ELF-1 (cell line): ENCODE results near the gene HEXD.
"Not testable (repeated sequence)": the region's sequence is repeated elsewhere in the genome, so short reads cannot be mapped to it uniquely, and the experiment has no call there.

ENCODE experiments used
- DNase-seq: peaks from one replicate; pipeline ENCODE4 v3.0.0-alpha.2; 2016; ENCODE audit warnings: low read depth, low spot score

Gene HEXD

DNA sequence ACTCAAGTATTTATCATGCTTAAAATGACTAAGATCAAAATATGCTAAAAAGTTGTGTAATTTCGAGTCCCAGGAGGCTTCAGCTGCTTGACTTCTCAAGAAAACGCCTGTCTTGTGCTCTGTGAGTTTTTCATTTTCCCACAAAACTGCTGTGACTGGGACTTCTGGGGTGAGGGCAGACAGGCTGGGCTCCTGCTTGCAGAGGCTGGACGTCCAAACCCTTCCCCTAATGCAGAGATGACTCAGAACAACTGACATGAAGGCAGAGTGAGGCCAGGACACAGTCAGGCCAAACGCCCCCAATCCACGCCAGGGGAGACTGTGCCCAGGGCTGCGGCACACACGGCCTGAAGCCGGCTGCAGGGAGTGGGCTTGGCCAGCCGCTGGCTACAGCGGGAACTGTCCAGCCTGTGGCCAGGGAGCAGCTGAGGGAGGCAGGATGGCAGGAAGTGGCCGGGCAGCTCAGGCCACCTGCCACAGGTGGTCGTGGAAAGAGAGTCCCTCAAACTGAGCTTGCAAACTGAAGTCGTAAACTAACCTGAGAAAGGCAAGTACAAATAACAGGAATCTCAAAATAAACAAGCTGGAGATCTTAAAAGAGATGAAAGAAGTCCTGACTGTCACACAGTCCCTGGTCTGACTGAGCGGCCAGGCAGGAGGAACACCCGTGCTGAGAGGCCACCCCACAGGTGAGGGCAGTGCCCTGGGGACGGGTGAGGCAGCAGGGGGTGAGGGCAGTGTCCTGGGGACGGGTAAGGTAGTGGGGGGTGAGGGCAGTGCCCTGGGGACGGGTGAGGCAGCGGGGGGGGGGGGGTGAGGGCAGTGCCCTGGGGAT, 21.3 kb upstream of the HEXD start:
- no peak for DNase-seq

- DNase-seq, result no peak
These were observed 20.5 kb upstream of the HEXD start for GRCh38 chr17:82397449-82398335.

DNA sequence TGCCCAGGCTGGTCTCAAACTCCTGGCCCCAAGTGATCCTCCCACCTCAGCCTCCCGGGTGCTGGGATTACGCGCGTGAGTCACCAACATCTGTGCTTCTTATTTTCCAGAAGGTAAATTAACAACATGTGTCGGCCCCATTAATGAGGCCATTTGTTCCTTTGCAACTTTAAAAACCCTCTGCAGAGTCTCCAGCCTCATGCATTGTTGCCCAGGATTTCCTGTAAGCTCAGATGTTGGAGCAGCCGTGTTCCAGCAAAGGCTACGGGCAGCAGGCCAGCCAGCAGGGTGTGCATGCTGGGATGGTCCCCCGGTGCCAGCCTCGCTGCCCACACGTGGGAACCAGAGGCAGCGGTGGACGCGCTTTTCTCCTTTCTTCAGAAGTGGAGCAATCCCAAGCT, 19.1 kb upstream of the HEXD start:
- DNase-seq, result no peak

DNA sequence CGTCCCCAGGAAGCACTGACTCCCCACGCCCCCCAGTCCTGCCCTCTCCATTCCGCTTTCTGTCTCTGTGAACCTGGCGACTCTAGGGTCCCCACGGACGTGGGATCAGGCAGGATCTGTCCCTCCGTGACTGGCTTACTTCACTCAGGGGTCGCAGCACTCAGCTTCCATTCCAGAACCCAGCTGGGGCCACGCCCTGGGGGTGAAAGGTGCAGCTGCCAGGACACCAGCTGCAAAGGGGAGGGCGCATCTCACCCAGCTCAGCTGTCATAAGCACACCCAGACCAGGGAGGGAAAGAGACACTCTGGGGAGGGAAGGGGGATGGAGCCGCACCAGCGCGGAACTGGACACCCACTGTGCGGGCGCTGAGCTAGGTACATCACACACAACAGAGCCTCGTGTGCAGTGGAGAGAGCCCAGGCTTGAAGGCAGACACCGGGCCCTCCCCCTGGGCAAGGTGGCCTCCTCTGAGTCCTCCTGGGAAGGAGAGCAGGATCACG, 18.5 kb upstream of the HEXD start:
- DNase-seq, result peak; percentile 32

GRCh38 chr17:82400206-82400605, 17.9 kb upstream of the HEXD start:
- no peak for DNase-seq

DNA sequence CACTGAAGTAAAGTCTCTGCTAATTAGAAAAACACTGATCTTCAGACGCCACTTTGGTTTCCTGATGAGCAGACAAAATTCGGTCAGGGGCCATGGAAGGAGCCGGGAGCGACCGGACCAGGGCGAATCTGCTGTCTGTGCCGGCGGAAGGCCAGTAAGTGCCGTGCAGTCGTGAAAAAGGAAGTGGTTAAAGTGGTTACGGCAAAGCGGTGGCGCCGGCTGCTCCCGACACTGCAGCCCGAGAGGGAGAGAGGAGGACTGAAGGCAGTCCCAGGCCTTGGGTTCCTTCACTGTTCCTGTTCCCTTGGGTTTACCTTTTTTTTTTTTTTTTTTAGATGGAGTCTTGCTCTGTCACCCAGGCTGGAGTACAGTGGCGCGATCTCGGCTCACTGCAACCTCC, 17.3 kb upstream of the HEXD start:
- DNase-seq, result no peak

GRCh38 chr17:82402865-82403264, 15.3 kb upstream of the HEXD start:
- DNase-seq, result no peak

DNA sequence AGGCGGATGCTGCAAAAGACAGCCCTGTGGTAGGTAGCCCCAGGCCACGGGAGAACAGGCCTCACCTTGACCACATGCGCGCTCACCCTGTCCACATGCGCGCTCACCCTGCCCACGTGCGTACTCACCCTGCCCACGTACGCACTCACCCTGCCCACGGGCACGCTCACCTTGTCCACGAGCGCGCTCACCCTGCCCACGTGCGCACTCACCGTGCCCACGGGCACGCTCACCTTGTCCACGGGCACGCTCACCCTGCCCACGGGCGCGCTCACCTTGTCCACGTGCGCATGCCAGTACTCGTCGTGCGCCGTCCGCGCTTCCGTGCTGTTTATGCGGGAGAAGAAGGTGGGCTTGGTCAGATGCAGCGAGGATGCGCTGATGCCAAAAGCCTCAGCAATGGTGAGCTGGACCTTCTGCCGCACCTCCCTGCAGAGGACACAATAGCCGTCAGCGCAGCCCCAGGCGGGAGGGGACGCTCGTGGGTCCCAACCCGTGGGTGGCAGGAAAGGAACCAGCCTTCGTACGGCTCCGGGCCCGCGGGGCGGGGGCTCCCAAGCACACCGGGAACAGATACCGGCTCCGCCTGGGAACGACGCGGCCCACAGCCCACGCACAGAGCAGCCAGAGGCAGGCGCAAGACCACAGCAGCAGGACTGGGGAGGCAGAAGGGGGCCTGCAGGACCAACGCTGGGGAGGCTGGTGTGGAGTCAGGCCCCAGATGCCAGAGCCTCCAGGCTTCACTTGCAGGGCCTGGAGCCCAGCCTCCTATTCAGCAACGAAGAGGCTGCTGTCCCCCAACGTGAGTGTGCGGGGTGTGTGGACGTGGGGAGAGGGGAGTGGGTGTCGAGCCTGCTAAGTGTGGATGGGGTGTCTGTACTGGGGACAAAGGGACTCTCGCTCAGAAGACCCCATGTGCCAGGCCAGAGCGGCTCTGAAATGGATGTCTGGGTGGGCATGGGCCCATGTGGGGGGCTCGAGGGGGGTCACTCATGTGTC, 14.2 kb upstream of the HEXD start:
- no peak for DNase-seq

DNA sequence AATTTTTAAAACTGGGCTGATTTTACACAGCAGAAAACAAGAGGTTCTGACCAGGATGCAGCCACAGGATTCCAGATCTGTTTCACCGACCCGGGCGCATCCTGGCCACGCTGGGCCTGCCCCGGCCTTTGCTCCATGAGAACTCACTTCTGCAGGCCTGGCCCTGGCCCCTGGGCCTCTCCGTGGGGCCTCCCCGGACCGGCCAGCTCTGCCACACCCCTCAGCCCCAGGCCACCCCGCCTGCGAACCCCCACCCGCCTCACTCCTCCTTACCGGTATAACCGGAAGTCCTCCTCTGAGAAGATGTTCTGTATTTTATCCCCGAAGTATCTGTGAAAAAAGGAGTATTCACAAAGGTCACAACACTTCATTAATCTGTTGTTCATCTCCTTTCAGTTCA, 13.1 kb upstream of the HEXD start:
- no peak for DNase-seq

GRCh38 chr17:82406131-82406671, 11.9 kb upstream of the HEXD start:
- DNase-seq, result no peak

DNA sequence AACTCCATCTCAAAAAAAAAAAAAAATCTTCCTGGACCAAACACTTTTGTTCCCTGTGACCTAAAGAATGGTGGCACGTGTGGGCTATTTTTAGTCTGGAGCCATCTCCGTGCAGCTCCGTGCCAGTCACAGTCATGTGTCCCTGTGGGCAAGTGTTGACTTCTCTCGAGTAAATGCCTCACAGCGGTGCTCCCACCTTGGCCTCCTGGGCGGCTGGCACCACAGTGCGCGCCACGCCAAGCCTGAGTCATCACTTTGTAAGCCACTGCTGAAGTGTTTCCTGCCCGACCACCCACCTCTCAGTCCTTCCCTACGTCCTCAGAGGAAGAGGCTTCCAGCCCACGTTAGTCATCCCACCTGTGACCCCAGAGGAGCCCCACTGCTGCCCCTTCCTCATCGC, 10.9 kb upstream of the HEXD start:
- no peak for DNase-seq

GRCh38 chr17:82408288-82408937, 9.7 kb upstream of the HEXD start:
- DNase-seq, result no peak

GRCh38 chr17:82408938-82409318, 9.2 kb upstream of the HEXD start:
- DNase-seq, result no peak

DNA sequence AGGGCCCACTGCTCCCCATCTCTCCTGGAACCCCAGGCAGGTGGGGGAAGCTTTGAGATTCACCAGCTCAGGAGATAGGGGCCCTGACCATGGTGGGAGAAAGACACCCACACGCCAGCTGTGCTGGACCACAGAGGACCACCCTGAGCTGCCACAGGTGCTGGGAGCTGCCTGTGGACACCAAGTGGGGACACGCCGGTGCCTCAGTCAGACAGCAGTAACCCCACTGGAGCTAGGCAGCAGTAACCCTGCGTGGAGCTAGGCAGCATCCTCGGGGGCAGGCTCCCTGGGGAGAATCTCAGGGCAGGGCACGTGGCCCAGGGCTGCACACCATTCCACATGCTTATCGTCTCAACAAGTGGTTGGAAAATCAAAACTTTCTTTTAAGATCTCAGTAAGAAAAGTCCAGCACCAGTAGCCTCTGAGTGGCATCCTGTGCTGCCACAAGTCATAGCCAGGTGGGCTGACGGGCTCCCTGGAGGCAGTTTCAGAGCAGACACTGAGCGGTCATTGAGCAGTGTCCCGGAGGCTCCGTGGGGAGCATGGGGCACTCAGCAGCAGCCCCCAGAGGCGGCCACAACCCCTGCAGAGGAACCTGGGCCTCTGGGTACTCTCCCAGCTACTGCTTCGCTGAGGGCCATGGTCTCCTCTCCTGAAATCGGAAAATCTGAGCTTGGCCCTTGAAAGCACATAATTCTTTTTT, 8.0 kb upstream of the HEXD start:
- DNase-seq, result no peak

- DNase-seq, result no peak
These were observed 6.6 kb upstream of the HEXD start for GRCh38 chr17:82411396-82412053.

GRCh38 chr17:82412081-82412480, 6.1 kb upstream of the HEXD start:
- DNase-seq, result not testable (repeated sequence)

GRCh38 chr17:82412535-82413520, 5.3 kb upstream of the HEXD start:
- DNase-seq, result no peak
